Testis (tissue), 3 donors: ENCODE results near the gene ZNF444. TPM values are rescaled to one million over a fixed set of nuclear protein-coding genes. Genes with fewer than 3 reads are reported as not detected.

Experiments
- DNase-seq: peaks from one replicate; pipeline ENCODE4 v3.0.0-alpha.2; 2019
- H3K27ac ChIP-seq, 2 donors: fragments of 200-600 bp; sonication (generic); one replicate each; pipeline ENCODE4 v1.5.1; 2019
- H3K27me3 ChIP-seq: fragments of 200-600 bp; sonication (generic); one replicate; pipeline ENCODE4 v1.5.1; 2019
- H3K36me3 ChIP-seq: fragments of 200-600 bp; sonication (generic); one replicate; pipeline ENCODE4 v1.5.1; 2017; ENCODE audit warnings: low read depth; ENCODE audit errors: missing control alignments
- H3K4me1 ChIP-seq: fragments of 200-600 bp; sonication (generic); one replicate; pipeline ENCODE4 v1.5.1; 2019
- H3K4me3 ChIP-seq, 2 donors: fragments of 200-600 bp; sonication (generic); one replicate each; pipeline ENCODE4 v1.5.1; 2017 to 2019
- H3K9me3 ChIP-seq: fragments of 200-600 bp; sonication (generic); one replicate; pipeline ENCODE4 v1.5.1; 2017
- CTCF ChIP-seq, 3 experiments: fragments of 450-650 bp in 2 of 3; fragments of 200-600 bp in 1 of 3; sonication (generic) in 1 of 3; IDR thresholded peaks; one replicate each; pipeline ENCODE4 v1.5.1; 2016 to 2019; ENCODE audit warnings: antibody characterized with exemption in 3 of 3, mild to moderate bottlenecking in 2 of 3, moderate library complexity in 1 of 3
- POLR2A ChIP-seq: fragments of 450-650 bp; IDR thresholded peaks from one replicate; pipeline ENCODE4 v1.6.1; 2017; ENCODE audit warnings: antibody characterized with exemption, mild to moderate bottlenecking, moderate library complexity
- WGBS, 2 donors: methylation state at CpG; one replicate each; pipeline ENCODE4 v1.1.5; 2018; 5-methylcytosine and 5-hydroxymethylcytosine counted together
- intact Hi-C: fragments of 100-400 bp; cut with DNase I; formaldehyde crosslinking; loops from one replicate; pipeline ENCODE4 v1.15.1; 2023; ENCODE audit warnings: low total_unique reads
- polyA plus RNA-seq: library from polyadenylated mRNA; stranded (reverse); fragments of 350-450 nt; fragmentation: Illumina TruSeq; extraction: RNeasy Lipid Tissue Mini Kit (QIAGEN cat#74804); gene quantifications from one replicate; pipeline ENCODE4 v1.2.3, GENCODE V29; 2014; ENCODE audit warnings: low read depth, low replicate concordance; ENCODE audit not compliant: insufficient read depth
- total RNA-seq, 2 donors: library from RNA; depleted of rRNA; stranded (reverse); fragments of >200 nt; gene quantifications; one replicate each; pipeline ENCODE4 v1.2.3, GENCODE V29; 2016

Gene ZNF444
- total and polyA plus RNA-seq, 3 donors from 2014 or later, result 24.7 to 62.6 (median 59.2) TPM

GRCh38 chr19:56159009-56159559, 18.0 kb downstream of the ZNF444 start:
- DNase-seq, result no peak
- Histone ChIP-seq H3K36me3 (no peaks in the 10 kb centered on the region), H3K4me3 (no peak overlapping the region), H3K4me1 (peaks cover 3% of the 10 kb centered on the region), H3K27ac (no peak overlapping the region), H3K27me3 (no peaks in the 10 kb centered on the region), H3K9me3 (no peaks in the 10 kb centered on the region)
- intact Hi-C loops, result no loop called here
- no peak for TF ChIP-seq CTCF (IDR thresholded peaks at IDR 0.05)
- no peak for TF ChIP-seq POLR2A
- 82 to 85% methylated on average over 9 of the region's 9 CpGs for WGBS, 2 donors

GRCh38 chr19:56159622-56160271, 18.7 kb downstream of the ZNF444 start:
- intact Hi-C loops, result no loop called here
- TF ChIP-seq POLR2A (no peak), CTCF (IDR thresholded peaks at IDR 0.05) (no peak)
- peak overlapping the region in 1 of 2 donors; percentile 20 for H3K4me3 ChIP-seq
- 53 to 58% methylated on average over 15 to 60 of the region's 69 CpGs for WGBS, 2 donors
- peaks cover 3% of the 10 kb centered on the region for H3K4me1 ChIP-seq
- no peaks in the 10 kb centered on the region for H3K27me3 ChIP-seq
- H3K27ac ChIP-seq, result no peak overlapping the region
- no peak for DNase-seq
- H3K9me3 ChIP-seq, result no peaks in the 10 kb centered on the region
- H3K36me3 ChIP-seq, result no peaks in the 10 kb centered on the region

- WGBS, 2 donors, result 92 to 96% methylated on average over 4 to 11 of the region's 11 CpGs
- no peaks in the 10 kb centered on the region for H3K9me3 ChIP-seq
- no peak overlapping the region for H3K27ac ChIP-seq
- H3K4me3 ChIP-seq, result no peak overlapping the region
- intact Hi-C loops, result no loop called here
- no peaks in the 10 kb centered on the region for H3K36me3 ChIP-seq
- no peak for DNase-seq
- no peak for TF ChIP-seq POLR2A
- TF ChIP-seq CTCF (IDR thresholded peaks at IDR 0.05), result no peak
- H3K27me3 ChIP-seq, result no peaks in the 10 kb centered on the region
- H3K4me1 ChIP-seq, result no peaks in the 10 kb centered on the region
Measured at GRCh38 chr19:56161534-56161933, 20.4 kb downstream of the ZNF444 start.

GRCh38 chr19:56162258-56162657, 21.2 kb downstream of the ZNF444 start:
- no peaks in the 10 kb centered on the region for H3K36me3 ChIP-seq
- DNase-seq, result no peak
- WGBS, 2 donors, result 79 to 89% methylated on average over 9 of the region's 9 CpGs
- H3K4me1 ChIP-seq, result no peaks in the 10 kb centered on the region
- intact Hi-C loops, result no loop called here
- no peaks in the 10 kb centered on the region for H3K9me3 ChIP-seq
- H3K4me3 ChIP-seq, result no peak overlapping the region
- TF ChIP-seq CTCF (IDR thresholded peaks at IDR 0.05) (no peak), POLR2A (no peak)
- H3K27ac ChIP-seq, result no peak overlapping the region
- H3K27me3 ChIP-seq, result no peaks in the 10 kb centered on the region

GRCh38 chr19:56163097-56163496, 22.0 kb downstream of the ZNF444 start:
- no peaks in the 10 kb centered on the region for H3K36me3 ChIP-seq

More at GRCh38 chr19:56163097-56163496, 22.0 kb downstream of the ZNF444 start:
- TF ChIP-seq CTCF (IDR thresholded peaks at IDR 0.05), result no peak
- TF ChIP-seq POLR2A, result no peak
- no peak overlapping the region for H3K4me3 ChIP-seq
- H3K27me3 ChIP-seq, result no peaks in the 10 kb centered on the region
- no peaks in the 10 kb centered on the region for H3K9me3 ChIP-seq
- intact Hi-C loops, result no loop called here
- no peak overlapping the region for H3K27ac ChIP-seq
- 92 to 93% methylated on average over 13 of the region's 13 CpGs for WGBS, 2 donors
- H3K4me1 ChIP-seq, result no peaks in the 10 kb centered on the region
- DNase-seq, result no peak
